Subcutaneous adipose tissue (tissue), 4 donors: ENCODE data around the gene CHD9. TPM values are rescaled to one million over a fixed set of nuclear protein-coding genes. Genes with fewer than 3 reads are reported as not detected.

Source experiments
- CTCF ChIP-seq: fragments of 450-650 bp; IDR thresholded peaks from one replicate; pipeline ENCODE4 v1.5.1; 2016; ENCODE audit warnings: low read depth, mild to moderate bottlenecking, control low read depth, antibody characterized with exemption, moderate library complexity
- total RNA-seq, 4 donors: library from RNA; depleted of rRNA; stranded (reverse); fragments of >200 nt; gene quantifications; one replicate each; pipeline ENCODE4 v1.1.0, GENCODE V29; 2016

Gene CHD9
- total RNA-seq, 4 donors from 2014 or later: 78.0 to 113 (median 101) TPM

- TF ChIP-seq CTCF: no peak
Measured at GRCh38 chr16:53156516-53156915, 101.7 kb downstream of the CHD9 start.

GRCh38 chr16:53159781-53160436, 105.1 kb downstream of the CHD9 start:
- no peak for TF ChIP-seq CTCF

- TF ChIP-seq CTCF: no peak
Measured at GRCh38 chr16:53166099-53166498, 111.3 kb downstream of the CHD9 start.

GRCh38 chr16:53168744-53169143, 114.0 kb downstream of the CHD9 start:
- TF ChIP-seq CTCF: no peak

- TF ChIP-seq CTCF: no peak
Measured at GRCh38 chr16:53172517-53172916, 117.7 kb downstream of the CHD9 start.

GRCh38 chr16:53175118-53175517, 120.3 kb downstream of the CHD9 start:
- TF ChIP-seq CTCF: no peak

GRCh38 chr16:53176434-53176833, 121.6 kb downstream of the CHD9 start:
- TF ChIP-seq CTCF: no peak
